Mesothelial cell of epicardium (in vitro differentiated cells): ENCODE data around the gene CAMTA1. TPM values are rescaled to one million over a fixed set of nuclear protein-coding genes. Genes with fewer than 3 reads are reported as not detected.

Source experiments
- DNase-seq, 2 experiments: peaks; one replicate each; pipeline ENCODE4 v3.0.0; 2021; ENCODE audit warnings: low spot score in 2 of 2; ENCODE audit not compliant: unreplicated experiment in 2 of 2
- H3K27ac Mint-ChIP-seq: 2 replicates; pipeline ENCODE4 v1.8.0; 2021; ENCODE audit warnings: mixed read lengths
- H3K27me3 Mint-ChIP-seq: 2 replicates; pipeline ENCODE4 v1.8.0; 2021; ENCODE audit warnings: low read depth, mixed read lengths
- H3K36me3 Mint-ChIP-seq: 2 replicates; pipeline ENCODE4 v1.8.0; 2021; ENCODE audit warnings: mixed read lengths
- H3K4me1 Mint-ChIP-seq: 2 replicates; pipeline ENCODE4 v1.8.0; 2021; ENCODE audit warnings: mixed read lengths
- H3K4me3 Mint-ChIP-seq: 2 replicates; pipeline ENCODE4 v1.8.0; 2021; ENCODE audit warnings: mild to moderate bottlenecking, moderate library complexity, mixed read lengths
- H3K9me3 Mint-ChIP-seq: 2 replicates; pipeline ENCODE4 v1.8.0; 2021; ENCODE audit warnings: mixed read lengths
- CTCF ChIP-seq: fragments of 200-600 bp; sonication (generic); IDR thresholded peaks from one replicate; pipeline ENCODE4 v1.5.0; 2021; ENCODE audit warnings: antibody characterized with exemption; ENCODE audit not compliant: unreplicated experiment
- total RNA-seq: library from RNA; stranded (reverse); gene quantifications from 3 replicates; pipeline ENCODE4 v1.2.1, GENCODE V29; 2021

Gene CAMTA1
- total RNA-seq, 1 donor from 2014 or later: 70.4 TPM

GRCh38 chr1:7760245-7760644, 975.0 kb downstream of the CAMTA1 start:
- Mint-ChIP-seq H3K27ac (no peak overlapping the region), H3K27me3 (no peaks in the 10 kb centered on the region), H3K9me3 (no peaks in the 10 kb centered on the region), H3K4me1 (no peaks in the 10 kb centered on the region), H3K36me3 (no peaks in the 10 kb centered on the region), H3K4me3 (no peak overlapping the region)
- no peak for TF ChIP-seq CTCF
- DNase-seq: no peak

GRCh38 chr1:7761103-7761502, 975.8 kb downstream of the CAMTA1 start:
- DNase-seq: no peak
- Mint-ChIP-seq H3K4me1 (no peaks in the 10 kb centered on the region), H3K9me3 (no peaks in the 10 kb centered on the region), H3K4me3 (no peak overlapping the region), H3K27me3 (no peaks in the 10 kb centered on the region), H3K36me3 (no peaks in the 10 kb centered on the region), H3K27ac (no peak overlapping the region)
- TF ChIP-seq CTCF: no peak

GRCh38 chr1:7767176-7767575, 981.9 kb downstream of the CAMTA1 start:
- H3K4me1 Mint-ChIP-seq: peaks cover 9% of the 10 kb centered on the region
- no peak for DNase-seq
- H3K27ac Mint-ChIP-seq: no peak overlapping the region
- TF ChIP-seq CTCF: no peak
- no peaks in the 10 kb centered on the region for H3K36me3 Mint-ChIP-seq
- no peaks in the 10 kb centered on the region for H3K9me3 Mint-ChIP-seq
- no peaks in the 10 kb centered on the region for H3K27me3 Mint-ChIP-seq
- H3K4me3 Mint-ChIP-seq: no peak overlapping the region

GRCh38 chr1:7768583-7768982, 983.3 kb downstream of the CAMTA1 start:
- H3K27me3 Mint-ChIP-seq: no peaks in the 10 kb centered on the region
- peaks cover 16% of the 10 kb centered on the region for H3K4me1 Mint-ChIP-seq
- DNase-seq: no peak
- H3K9me3 Mint-ChIP-seq: no peaks in the 10 kb centered on the region
- H3K4me3 Mint-ChIP-seq: no peak overlapping the region
- H3K27ac Mint-ChIP-seq: no peak overlapping the region
- peaks cover 3% of the 10 kb centered on the region for H3K36me3 Mint-ChIP-seq
- TF ChIP-seq CTCF: no peak

GRCh38 chr1:7769673-7770412, 984.6 kb downstream of the CAMTA1 start:
- TF ChIP-seq CTCF: no peak
- Mint-ChIP-seq H3K4me1 (peaks cover 16% of the 10 kb centered on the region), H3K27me3 (no peaks in the 10 kb centered on the region), H3K4me3 (peak overlapping the region; percentile 80), H3K9me3 (peaks cover 3% of the 10 kb centered on the region), H3K36me3 (peaks cover 11% of the 10 kb centered on the region), H3K27ac (no peak overlapping the region)
- no peak for DNase-seq

GRCh38 chr1:7770669-7770996, 985.4 kb downstream of the CAMTA1 start:
- DNase-seq: no peak
- no peak for TF ChIP-seq CTCF
- Mint-ChIP-seq H3K9me3 (peaks cover 3% of the 10 kb centered on the region), H3K4me3 (peak overlapping the region; percentile 80), H3K27ac (peak overlapping the region; percentile 84), H3K4me1 (peaks cover 16% of the 10 kb centered on the region), H3K36me3 (peaks cover 15% of the 10 kb centered on the region), H3K27me3 (no peaks in the 10 kb centered on the region)
